GM10266 (cell line): ENCODE measurements around the gene PIP4K2B.

Source experiments
- DNase-seq: peaks from one replicate; pipeline ENCODE4 v3.0.0; 2012; ENCODE audit errors: extremely low spot score
- TF ChIP-seq, protein P1 (sequence below): IDR thresholded peaks from 2 replicates; pipeline ENCODE4 v1.5.1; 2012; ENCODE audit warnings: mild to moderate bottlenecking, low read depth; ENCODE audit not compliant: control insufficient read depth, insufficient read depth; ENCODE audit errors: missing control alignments

The PIP4K2B gene

DNA sequence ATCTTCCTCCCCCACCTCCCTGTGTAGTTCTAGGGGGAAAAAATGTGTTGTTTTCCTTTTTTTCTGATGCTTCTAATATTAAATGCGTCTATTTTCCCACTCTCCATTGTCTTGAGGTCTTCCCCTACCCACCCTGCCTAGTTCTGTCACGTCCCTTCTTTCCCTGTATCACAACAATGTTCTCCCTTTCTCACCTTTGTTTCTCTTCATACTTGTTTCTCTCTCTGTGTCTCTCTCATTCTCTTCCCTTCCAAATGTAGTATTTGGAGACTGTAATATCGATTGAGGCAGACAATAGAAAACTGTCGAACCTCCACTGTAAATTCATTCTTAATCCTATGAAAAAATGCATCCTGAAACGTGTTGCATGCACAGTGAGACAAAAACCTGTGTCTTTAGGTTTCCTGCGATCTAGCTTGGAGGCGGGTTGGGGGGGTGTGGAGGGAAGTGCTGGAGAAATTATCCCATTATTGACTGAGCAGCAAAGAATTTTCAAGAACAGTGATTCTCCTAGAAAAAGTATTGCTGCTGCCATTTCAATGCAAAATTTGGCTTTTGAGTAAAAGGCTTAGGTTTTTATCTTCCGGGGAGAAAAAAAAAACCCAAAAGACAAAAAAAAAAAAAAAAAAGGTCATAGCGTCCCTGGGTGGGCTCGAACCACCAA lies 48.1 kb downstream of the PIP4K2B start:
- DNase-seq, result no peak
- TF ChIP-seq, protein P1, sequence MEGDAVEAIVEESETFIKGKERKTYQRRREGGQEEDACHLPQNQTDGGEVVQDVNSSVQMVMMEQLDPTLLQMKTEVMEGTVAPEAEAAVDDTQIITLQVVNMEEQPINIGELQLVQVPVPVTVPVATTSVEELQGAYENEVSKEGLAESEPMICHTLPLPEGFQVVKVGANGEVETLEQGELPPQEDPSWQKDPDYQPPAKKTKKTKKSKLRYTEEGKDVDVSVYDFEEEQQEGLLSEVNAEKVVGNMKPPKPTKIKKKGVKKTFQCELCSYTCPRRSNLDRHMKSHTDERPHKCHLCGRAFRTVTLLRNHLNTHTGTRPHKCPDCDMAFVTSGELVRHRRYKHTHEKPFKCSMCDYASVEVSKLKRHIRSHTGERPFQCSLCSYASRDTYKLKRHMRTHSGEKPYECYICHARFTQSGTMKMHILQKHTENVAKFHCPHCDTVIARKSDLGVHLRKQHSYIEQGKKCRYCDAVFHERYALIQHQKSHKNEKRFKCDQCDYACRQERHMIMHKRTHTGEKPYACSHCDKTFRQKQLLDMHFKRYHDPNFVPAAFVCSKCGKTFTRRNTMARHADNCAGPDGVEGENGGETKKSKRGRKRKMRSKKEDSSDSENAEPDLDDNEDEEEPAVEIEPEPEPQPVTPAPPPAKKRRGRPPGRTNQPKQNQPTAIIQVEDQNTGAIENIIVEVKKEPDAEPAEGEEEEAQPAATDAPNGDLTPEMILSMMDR, result no peak

DNA sequence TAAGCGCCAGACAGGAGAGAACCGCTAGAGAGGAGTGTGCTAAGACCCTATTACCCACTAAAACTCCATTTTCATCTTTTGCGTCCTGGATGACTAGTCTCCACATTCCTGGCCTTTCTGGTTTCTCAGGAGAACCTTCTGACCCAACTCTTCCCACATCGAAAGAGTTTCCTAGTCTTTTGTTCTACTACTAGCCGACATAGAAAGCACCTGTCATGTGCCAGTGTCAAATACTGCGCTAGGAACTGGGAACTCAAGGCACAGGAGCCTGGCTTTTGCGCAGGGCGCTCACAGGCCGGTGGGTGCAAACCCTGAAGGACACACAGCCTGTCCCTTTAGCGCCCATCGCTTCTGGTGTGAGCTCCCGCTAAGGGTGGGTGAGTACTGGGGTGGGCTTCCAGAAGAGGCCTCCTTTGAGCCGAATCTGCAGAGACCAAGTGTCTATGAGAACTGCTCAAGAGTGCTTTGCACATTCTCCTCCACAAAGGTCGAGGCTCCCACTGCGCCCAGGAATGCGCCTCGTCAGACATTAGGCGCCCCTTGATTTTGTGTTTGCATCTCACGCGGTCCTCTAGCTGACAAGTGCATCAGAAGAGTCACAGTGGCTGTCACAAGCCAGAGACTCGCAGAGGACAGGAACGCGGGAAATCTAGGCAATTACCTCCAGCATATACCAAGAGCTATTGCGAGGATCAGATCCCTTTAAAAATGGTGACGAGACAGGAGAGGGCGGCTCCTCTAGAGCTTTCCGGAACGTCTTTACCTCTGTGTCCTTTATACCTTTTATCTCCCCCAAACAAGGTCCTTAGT lies 48.8 kb downstream of the PIP4K2B start:
- no peak for DNase-seq
- TF ChIP-seq, protein P1, result no peak

DNA sequence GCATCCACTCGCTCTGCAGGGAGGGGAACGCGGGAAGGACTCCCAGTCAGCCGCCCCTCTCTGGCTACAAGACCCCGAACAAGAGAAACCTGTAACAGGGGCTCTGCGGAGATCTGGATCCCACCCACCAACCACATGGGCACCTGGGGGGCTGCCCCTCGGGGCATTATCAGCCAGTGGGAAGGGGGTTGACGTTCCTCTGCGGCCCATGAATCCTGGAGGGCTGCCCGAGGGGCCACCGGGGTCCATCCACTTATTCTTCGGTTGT lies 49.4 kb downstream of the PIP4K2B start:
- TF ChIP-seq, protein P1, result no peak
- DNase-seq, result no peak

DNA sequence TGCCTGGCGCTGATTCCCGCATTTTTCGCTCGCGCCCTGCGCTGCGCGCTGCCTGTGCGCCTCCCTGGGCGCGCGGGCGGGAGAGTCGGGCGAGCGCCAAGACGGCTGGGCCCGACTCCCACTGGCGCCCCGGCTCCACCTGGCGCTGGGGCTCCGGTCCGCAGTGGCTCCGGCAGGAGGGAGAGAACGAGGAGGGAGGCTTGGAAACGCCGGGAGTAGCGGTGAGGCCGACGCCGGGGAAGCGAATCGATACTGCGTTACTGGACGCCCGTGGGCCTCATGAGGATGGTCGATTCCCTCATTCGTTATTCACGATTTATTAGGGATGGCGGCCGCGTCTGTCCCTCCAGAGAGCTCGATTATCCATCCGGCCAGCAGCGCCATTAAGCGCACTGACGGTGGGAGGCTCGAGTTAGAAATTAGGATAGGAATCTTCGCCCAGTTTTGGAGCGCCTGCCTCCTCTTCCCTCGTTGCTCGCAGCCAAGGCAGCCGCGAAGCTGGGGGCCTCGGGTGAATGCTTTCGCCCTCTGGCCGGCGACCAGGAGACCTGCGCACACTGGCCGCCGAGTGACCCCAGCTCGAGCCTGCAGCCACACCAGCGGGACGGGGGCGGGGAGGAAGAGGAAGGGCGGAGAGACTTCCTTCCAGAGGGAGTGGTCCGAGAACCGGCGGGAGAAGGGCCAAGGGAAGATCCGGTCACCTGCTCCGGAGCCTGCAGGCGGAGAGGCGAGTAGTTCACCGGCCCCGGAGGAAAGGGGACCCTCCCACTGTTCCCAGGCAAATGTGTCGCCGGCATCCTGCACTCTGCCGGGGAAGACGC lies 49.9 kb downstream of the PIP4K2B start:
- TF ChIP-seq, protein P1, result no peak

DNA sequence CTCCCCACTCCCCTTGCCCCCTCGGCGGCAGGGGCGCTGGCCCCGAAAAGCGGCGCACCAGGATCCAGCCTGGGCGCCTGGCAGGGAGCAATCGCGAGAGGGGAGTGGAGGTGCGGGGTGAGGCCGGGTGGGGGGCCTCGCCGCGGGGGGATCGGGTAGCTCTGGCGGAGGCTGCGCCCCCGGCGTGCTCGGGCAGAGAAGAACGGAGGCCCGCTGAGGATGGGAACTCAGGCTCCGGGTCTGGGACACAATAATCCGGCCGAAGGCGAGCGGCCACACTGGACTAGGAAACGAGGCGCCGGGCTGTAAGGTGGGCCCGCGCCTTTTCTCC lies 50.5 kb downstream of the PIP4K2B start:
- TF ChIP-seq, protein P1, result no peak
- DNase-seq, result no peak

More for the DNA sequence above, 49.9 kb downstream of the PIP4K2B start:
- peak; percentile 67 for DNase-seq

DNA sequence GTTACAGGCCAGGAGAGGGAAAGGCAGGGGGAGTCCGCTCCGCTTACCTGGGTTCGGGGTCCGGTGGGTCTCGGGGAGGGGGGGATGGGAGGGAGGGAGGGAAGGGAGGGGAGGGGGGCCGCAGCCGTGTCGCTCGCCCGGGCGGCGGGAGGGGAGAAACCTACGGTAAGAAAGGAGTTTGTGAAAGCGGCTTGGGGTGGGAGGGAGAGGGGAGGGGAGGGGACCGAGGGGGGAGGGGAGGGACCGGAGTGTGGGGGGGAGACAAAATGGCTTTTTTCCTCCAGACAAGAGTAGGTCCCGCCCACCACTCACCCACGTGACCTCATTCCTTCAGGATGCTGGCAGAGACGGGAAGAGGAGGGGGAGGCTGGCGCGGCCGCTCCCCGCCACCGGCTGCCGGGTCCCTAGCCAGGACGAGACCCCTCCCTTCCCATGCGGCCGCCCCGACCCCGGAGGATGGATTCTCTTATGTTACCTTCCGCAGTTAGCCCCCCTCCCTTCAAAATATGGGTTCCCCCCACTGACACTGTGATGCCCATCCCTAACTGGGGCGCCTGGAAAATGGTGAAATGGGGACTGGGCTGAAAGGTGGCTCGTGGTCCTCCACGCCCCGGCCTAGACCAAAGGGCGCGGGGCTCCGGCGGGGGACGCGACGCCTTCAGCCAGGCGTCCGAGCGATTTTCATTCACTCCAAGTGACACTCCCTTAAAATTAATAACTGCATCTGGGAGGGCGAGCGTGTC lies 51.0 kb downstream of the PIP4K2B start, which contains the start of gene PCGF2:
Gene PCGF2 (minus strand): TSS at position 188 of the 743 bp plus-strand sequence. CDS start 7,934 bp downstream, outside the sequence.
- DNase-seq, result peak; percentile 77
- TF ChIP-seq, protein P1, result no peak
